ENCODE data around the gene HMGA1. TPM values are rescaled to one million over a fixed set of nuclear protein-coding genes. Genes with fewer than 3 reads are reported as not detected.
A peak's percentile ranks its signal among the peaks of the same experiment; 100 is the strongest.

The HMGA1 gene
- polyA plus RNA-seq, 3 donors: 11.4 to 37.9 (median 17.6) TPM

- H3K79me2 ChIP-seq (ENCODE audit: insufficient read depth, low read length): no peaks in the 10 kb centered on the region
- no peaks in the 10 kb centered on the region for H3K27me3 ChIP-seq (ENCODE audit: control insufficient read depth in 2 of 2, insufficient read depth in 2 of 2, low read length in 2 of 2)
- no peaks in the 10 kb centered on the region for H4K20me1 ChIP-seq (ENCODE audit: insufficient read depth, low read length)
- H3K9me3 ChIP-seq (replicated peaks in 1 of 2; ENCODE audit: control insufficient read depth in 1 of 2, insufficient read depth in 1 of 2, low read length in 2 of 2): no peaks in the 10 kb centered on the region
- Mint-ChIP-seq H3K4me3 (no peak overlapping the region), H3K27me3 (ENCODE audit: low read depth in 3 of 3) (peaks cover 0 to 10% (median 0%) of the 10 kb centered on the region in 3 donors), H3K9me3 (peaks cover 0 to 2% (median 0%) of the 10 kb centered on the region in 7 donors), H3K4me1 (peaks cover 48% of the 10 kb centered on the region), H3K36me3 (peaks cover 0 to 2% of the 10 kb centered on the region in 2 donors), H3K27ac (peak overlapping the region in 5 of 7 donors; percentile 6 to 93 (median 83))
- intact Hi-C loops (cut with micrococcal nuclease): no loop called here
- no peaks in the 10 kb centered on the region for H3K36me3 ChIP-seq (replicated peaks in 1 of 2; ENCODE audit: control insufficient read depth in 1 of 2, insufficient read depth in 2 of 2, low read length in 2 of 2)
- H3K9ac ChIP-seq (ENCODE audit: insufficient read depth, low read length, poor library complexity, severe bottlenecking): no peak overlapping the region
- WGBS (ENCODE audit: insufficient coverage): 95% methylated on average over 4 of the region's 5 CpGs
- TF ChIP-seq CTCF (IDR thresholded peaks at IDR 0.05): no peak
- H2AFZ ChIP-seq (ENCODE audit: insufficient read depth, low read depth, low read length, poor library complexity, severe bottlenecking): no peak overlapping the region
- peaks cover 28 to 33% of the 10 kb centered on the region in 2 donors for H3K4me1 ChIP-seq (ENCODE audit: control insufficient read depth in 1 of 2, insufficient read depth in 2 of 2, low read length in 2 of 2)
- H3K4me3 ChIP-seq (replicated peaks in 1 of 3; ENCODE audit: low read depth in 2 of 3, low read length in 3 of 3): no peak overlapping the region
- H3K4me2 ChIP-seq (replicated peaks; ENCODE audit: extremely low read depth, low read length, poor library complexity, severe bottlenecking): no peak overlapping the region
- no peak overlapping the region for H3K27ac ChIP-seq (ENCODE audit: low read depth in 1 of 2, low read length in 2 of 2)
- no peak for DNase-seq
Measured at GRCh38 chr6:34225551-34225950, 11.1 kb upstream of the HMGA1 start.

DNA sequence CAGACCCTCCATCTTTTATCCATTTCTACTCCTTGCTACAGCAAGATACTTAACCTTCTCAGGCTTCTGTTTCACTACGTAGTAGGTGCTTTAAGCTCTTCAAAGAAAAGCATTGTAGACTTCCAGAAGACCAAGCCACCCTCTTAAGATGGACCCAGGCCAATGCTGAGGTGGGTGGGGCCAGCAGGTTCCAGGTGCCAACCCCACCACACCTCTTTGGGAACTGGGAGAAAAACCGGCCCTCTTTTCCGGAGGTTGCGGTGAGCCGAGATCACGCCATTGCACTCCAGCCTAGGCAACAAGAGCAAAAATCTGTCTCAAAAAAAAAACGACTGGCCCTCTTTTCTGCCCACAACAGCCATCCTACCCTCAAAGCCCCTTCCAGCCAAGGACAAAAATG is 10.6 kb upstream of the HMGA1 start:
- H2AFZ ChIP-seq (ENCODE audit: insufficient read depth, low read depth, low read length, poor library complexity, severe bottlenecking): no peak overlapping the region
- Mint-ChIP-seq H3K9me3 (peaks cover 0 to 3% (median 0%) of the 10 kb centered on the region in 7 donors), H3K27ac (peak overlapping the region in 4 of 7 donors; percentile 6 to 93 (median 36)), H3K4me1 (peaks cover 53% of the 10 kb centered on the region), H3K36me3 (peaks cover 0 to 2% of the 10 kb centered on the region in 2 donors), H3K27me3 (ENCODE audit: low read depth in 3 of 3) (peaks cover 0 to 12% (median 0%) of the 10 kb centered on the region in 3 donors), H3K4me3 (no peak overlapping the region)
- H3K27ac ChIP-seq (ENCODE audit: low read depth in 1 of 2, low read length in 2 of 2): no peak overlapping the region
- WGBS (ENCODE audit: insufficient coverage): 100% methylated on average over 1 of the region's 7 CpGs
- H3K27me3 ChIP-seq (ENCODE audit: control insufficient read depth in 2 of 2, insufficient read depth in 2 of 2, low read length in 2 of 2): no peaks in the 10 kb centered on the region
- no peaks in the 10 kb centered on the region for H3K36me3 ChIP-seq (replicated peaks in 1 of 2; ENCODE audit: control insufficient read depth in 1 of 2, insufficient read depth in 2 of 2, low read length in 2 of 2)
- H3K79me2 ChIP-seq (ENCODE audit: insufficient read depth, low read length): no peaks in the 10 kb centered on the region
- no peak overlapping the region for H3K4me3 ChIP-seq (replicated peaks in 1 of 3; ENCODE audit: low read depth in 2 of 3, low read length in 3 of 3)
- H4K20me1 ChIP-seq (ENCODE audit: insufficient read depth, low read length): no peaks in the 10 kb centered on the region
- no peak overlapping the region for H3K9ac ChIP-seq (ENCODE audit: insufficient read depth, low read length, poor library complexity, severe bottlenecking)
- H3K9me3 ChIP-seq (replicated peaks in 1 of 2; ENCODE audit: control insufficient read depth in 1 of 2, insufficient read depth in 1 of 2, low read length in 2 of 2): no peaks in the 10 kb centered on the region
- peaks cover 32 to 38% of the 10 kb centered on the region in 2 donors for H3K4me1 ChIP-seq (ENCODE audit: control insufficient read depth in 1 of 2, insufficient read depth in 2 of 2, low read length in 2 of 2)
- TF ChIP-seq CTCF (IDR thresholded peaks at IDR 0.05): no peak
- intact Hi-C loops (cut with micrococcal nuclease): no loop called here
- no peak for DNase-seq
- H3K4me2 ChIP-seq (replicated peaks; ENCODE audit: extremely low read depth, low read length, poor library complexity, severe bottlenecking): no peak overlapping the region
